OCI-M2 (cell line): ENCODE measurements around the gene ZMYND19.
"Not testable (repeated sequence)": the region's sequence is repeated elsewhere in the genome, so short reads cannot be mapped to it uniquely, and the experiment has no call there.

ENCODE experiments used
- DNase-seq: peaks from one replicate; lab custom pipeline; 2025; ENCODE audit not compliant: unreplicated experiment; lab: John Stamatoyannopoulos, UW

The ZMYND19 gene

GRCh38 chr9:137534256-137535119, 55.8 kb downstream of the ZMYND19 start:
- DNase-seq: no peak

GRCh38 chr9:137532891-137533468, 57.3 kb downstream of the ZMYND19 start:
- not testable (repeated sequence) for DNase-seq
